8988T (cell line): ENCODE results near the gene TDG.
"Not testable (repeated sequence)": the region's sequence is repeated elsewhere in the genome, so short reads cannot be mapped to it uniquely, and the experiment has no call there.

Experiments
- DNase-seq: peaks from one replicate; pipeline ENCODE4 v3.0.0; 2011

TDG gene

GRCh38 chr12:104024348-104024747 lies 58.7 kb downstream of the TDG start:
- DNase-seq, result no peak

- DNase-seq, result no peak
Measured at GRCh38 chr12:104025771-104026170, 60.1 kb downstream of the TDG start.

- no peak for DNase-seq
Measured at GRCh38 chr12:104026841-104027599, 61.3 kb downstream of the TDG start.

GRCh38 chr12:104030596-104030995 lies 64.9 kb downstream of the TDG start:
- DNase-seq, result not testable (repeated sequence)

DNA sequence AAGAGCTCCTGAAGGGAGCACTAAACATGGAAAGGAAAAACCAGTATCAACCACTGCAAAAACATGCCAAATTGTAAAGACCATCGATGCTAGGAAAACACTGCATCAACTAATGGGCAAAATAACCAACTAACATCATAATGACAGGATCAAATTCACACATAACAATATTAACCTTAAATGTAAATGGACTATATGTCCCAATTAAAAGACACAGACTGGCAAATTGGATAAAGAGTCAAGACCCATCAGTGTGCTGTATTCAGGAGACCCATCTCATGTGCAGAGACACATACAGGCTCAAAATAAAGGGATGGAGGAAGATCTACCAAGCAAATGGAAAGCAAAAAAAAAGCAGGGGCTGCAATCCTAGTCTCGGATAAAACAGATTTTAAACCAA lies 70.5 kb downstream of the TDG start:
- DNase-seq, result not testable (repeated sequence)
